ENCODE data around the gene RAPGEF4. TPM values are rescaled to one million over a fixed set of nuclear protein-coding genes. Genes with fewer than 3 reads are reported as not detected.
A peak's percentile ranks its signal among the peaks of the same experiment; 100 is the strongest.

The RAPGEF4 gene
- total RNA-seq, 4 donors from 2014 or later: 3.6 to 12.0 (median 6.7) TPM

DNA sequence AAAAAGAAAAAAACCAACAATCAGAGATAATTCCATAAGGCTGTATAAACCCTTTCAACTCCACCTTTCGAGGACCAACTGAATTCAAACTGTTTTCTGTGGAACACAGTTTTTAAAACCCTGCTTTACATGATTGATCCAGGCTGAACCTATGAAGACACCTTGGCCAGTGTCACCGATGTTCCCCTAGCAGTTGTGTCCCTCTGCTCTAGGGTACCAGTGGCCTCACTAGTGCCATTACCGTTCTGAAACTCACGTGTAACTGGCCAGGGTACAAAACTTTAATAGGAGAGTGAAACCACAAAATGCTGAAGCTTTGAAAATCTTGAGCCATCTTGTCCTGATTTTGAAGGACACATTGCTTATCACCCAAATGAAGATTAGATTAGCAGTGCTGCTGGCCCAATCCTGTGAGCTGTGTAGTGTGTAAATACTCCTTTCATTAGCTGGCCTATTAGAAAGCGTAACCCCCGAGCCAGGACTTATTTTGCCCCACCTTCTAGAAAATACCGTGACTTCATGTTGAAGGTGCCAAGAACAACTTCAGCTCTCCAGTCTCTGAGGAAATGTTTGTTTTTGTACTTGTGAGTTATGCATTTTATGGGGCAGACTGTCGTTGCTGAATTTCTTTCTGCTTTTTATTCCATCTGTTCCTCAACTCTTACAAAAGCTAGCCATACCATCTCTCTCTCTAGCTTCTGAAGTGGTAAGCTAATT is 192.2 kb downstream of the RAPGEF4 start:
- WGBS, 2 donors: 50 to 53% methylated on average over 8 of the region's 8 CpGs
- Histone ChIP-seq H3K36me3 (no peaks in the 10 kb centered on the region), H3K4me1 (peaks cover 0 to 47% (median 4%) of the 10 kb centered on the region in 4 donors), H3K27me3 (no peaks in the 10 kb centered on the region), H3K27ac (peak overlapping the region; percentile 36 to 82 (median 69)), H3K4me3 (peak overlapping the region in 1 of 4 donors; percentile 19), H3K9me3 (no peaks in the 10 kb centered on the region)
- peak in 1 of 2 donors; percentile 53 for DNase-seq (ENCODE audit: low spot score in 2 of 2)
- TF ChIP-seq POLR2A (IDR thresholded peaks at IDR 0.05) (no peak), EP300 (IDR thresholded peaks at IDR 0.05) (peak in 1 of 2 donors; percentile 62), CTCF (IDR thresholded peaks at IDR 0.05) (no peak)

DNA sequence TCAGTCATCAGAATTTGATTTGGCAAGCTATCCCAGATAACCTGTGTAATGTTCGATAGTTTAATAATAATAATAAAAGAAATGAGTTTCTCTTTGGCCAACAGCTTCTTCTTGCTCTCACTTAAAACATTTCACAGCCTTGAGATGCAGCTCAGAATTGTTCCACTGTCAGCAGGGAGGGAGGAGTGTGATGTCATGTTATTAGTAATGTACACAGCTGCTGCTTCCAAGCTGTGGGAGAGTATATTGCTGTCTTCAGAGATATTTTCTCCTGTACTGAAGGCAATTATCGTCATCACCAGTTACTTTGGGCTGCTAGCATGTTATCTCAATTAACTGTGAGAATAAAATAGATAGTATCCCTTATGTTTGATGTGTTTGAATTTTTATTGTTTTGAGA is 193.1 kb downstream of the RAPGEF4 start:
- Histone ChIP-seq H3K9me3 (no peaks in the 10 kb centered on the region), H3K4me1 (peaks cover 0 to 47% (median 4%) of the 10 kb centered on the region in 4 donors), H3K27me3 (no peaks in the 10 kb centered on the region), H3K4me3 (peak overlapping the region in 1 of 4 donors; percentile 19), H3K27ac (peak overlapping the region in 2 of 4 donors; percentile 13 to 82), H3K36me3 (no peaks in the 10 kb centered on the region)
- no peak for DNase-seq (ENCODE audit: low spot score in 2 of 2)
- WGBS, 2 donors: 66 to 71% methylated on average over 2 of the region's 2 CpGs
- TF ChIP-seq CTCF (IDR thresholded peaks at IDR 0.05) (no peak), POLR2A (IDR thresholded peaks at IDR 0.05) (no peak), EP300 (IDR thresholded peaks at IDR 0.05) (no peak)

DNA sequence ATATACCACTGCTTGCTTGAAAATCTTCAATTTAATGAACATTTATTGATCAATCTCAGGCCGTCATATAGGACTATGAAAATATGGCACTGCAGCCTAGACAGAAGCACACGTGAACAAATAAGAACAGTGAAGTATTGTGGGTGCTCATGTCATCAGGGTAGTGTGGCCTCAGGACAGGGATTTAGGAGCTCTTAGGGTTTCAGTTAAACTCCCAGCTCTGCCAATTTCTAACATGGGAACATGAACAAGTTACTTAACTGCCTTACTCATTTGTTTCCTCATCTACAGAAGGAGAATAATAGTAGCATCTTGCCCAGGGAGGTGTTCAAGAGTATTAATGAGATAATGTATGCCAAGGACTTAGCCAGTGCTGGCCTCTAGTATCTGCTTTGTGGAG is 194.0 kb downstream of the RAPGEF4 start:
- no peaks in the 10 kb centered on the region for H3K27me3 ChIP-seq
- no peak overlapping the region for H3K4me3 ChIP-seq
- TF ChIP-seq POLR2A (IDR thresholded peaks at IDR 0.05): no peak
- TF ChIP-seq CTCF (IDR thresholded peaks at IDR 0.05): no peak
- TF ChIP-seq EP300 (IDR thresholded peaks at IDR 0.05): no peak
- DNase-seq (ENCODE audit: low spot score in 2 of 2): no peak
- H3K9me3 ChIP-seq: no peaks in the 10 kb centered on the region
- H3K27ac ChIP-seq: peak overlapping the region in 2 of 4 donors; percentile 18 to 82
- WGBS, 2 donors: 81 to 91% methylated on average over 2 of the region's 2 CpGs
- peaks cover 0 to 47% (median 4%) of the 10 kb centered on the region in 4 donors for H3K4me1 ChIP-seq
- no peaks in the 10 kb centered on the region for H3K36me3 ChIP-seq

- TF ChIP-seq EP300 (IDR thresholded peaks at IDR 0.05) (no peak), CTCF (IDR thresholded peaks at IDR 0.05) (no peak), POLR2A (IDR thresholded peaks at IDR 0.05) (no peak)
- 24 to 28% methylated on average over 7 of the region's 7 CpGs for WGBS, 2 donors
- no peaks in the 10 kb centered on the region for H3K9me3 ChIP-seq
- H3K4me3 ChIP-seq: no peak overlapping the region
- H3K4me1 ChIP-seq: peaks cover 0 to 47% (median 4%) of the 10 kb centered on the region in 4 donors
- H3K27me3 ChIP-seq: no peaks in the 10 kb centered on the region
- peak overlapping the region in 2 of 4 donors; percentile 2 to 70 for H3K27ac ChIP-seq
- no peaks in the 10 kb centered on the region for H3K36me3 ChIP-seq
- no peak for DNase-seq (ENCODE audit: low spot score in 2 of 2)
These were observed 195.2 kb downstream of the RAPGEF4 start for GRCh38 chr2:172930871-172931255.

- peak overlapping the region in 2 of 4 donors; percentile 2 to 70 for H3K27ac ChIP-seq
- WGBS, 2 donors: 43% methylated on average over 7 of the region's 7 CpGs
- H3K9me3 ChIP-seq: no peaks in the 10 kb centered on the region
- no peaks in the 10 kb centered on the region for H3K36me3 ChIP-seq
- H3K27me3 ChIP-seq: no peaks in the 10 kb centered on the region
- DNase-seq (ENCODE audit: low spot score in 2 of 2): peak in 1 of 2 donors; percentile 23
- H3K4me3 ChIP-seq: peak overlapping the region in 1 of 4 donors; percentile 29
- peak in 1 of 2 donors; percentile 51 for TF ChIP-seq EP300 (IDR thresholded peaks at IDR 0.05)
- no peak for TF ChIP-seq POLR2A (IDR thresholded peaks at IDR 0.05)
- H3K4me1 ChIP-seq: peaks cover 0 to 46% (median 4%) of the 10 kb centered on the region in 4 donors
These were observed 195.7 kb downstream of the RAPGEF4 start for GRCh38 chr2:172931256-172931894.

Data from tibial nerve (tissue), 4 donors.